ENCODE measurements around the gene MRTFA.

The MRTFA gene

DNA sequence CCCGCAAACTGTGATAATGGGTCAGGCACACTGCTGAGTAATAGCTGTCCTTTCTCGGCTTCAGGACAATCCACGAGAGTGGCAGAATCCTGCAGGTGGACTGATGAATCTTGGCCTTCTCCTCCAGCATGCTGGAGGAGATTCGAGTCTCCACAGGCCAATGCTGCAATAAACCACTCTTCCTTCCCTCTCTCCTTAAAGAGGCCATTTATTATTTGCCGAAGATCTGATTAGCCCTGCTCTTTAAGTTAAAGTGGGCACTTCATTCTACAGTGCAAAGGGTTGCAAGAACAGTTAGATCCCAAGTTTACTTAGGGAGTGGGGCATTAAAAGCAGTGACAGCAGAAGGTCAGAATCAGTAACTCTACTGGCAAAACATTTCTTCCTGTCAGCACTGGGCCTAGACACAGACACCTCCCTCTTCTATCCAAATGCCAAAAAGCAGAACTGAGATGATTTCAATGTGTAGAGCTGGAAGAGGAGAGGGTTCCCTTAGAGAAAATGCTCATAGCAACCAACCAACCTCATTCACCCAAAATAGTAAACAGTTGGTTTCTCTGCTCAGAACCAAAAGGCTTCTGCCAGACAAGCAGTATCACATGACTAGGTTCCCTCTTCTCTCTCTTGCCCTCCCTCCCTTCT, 144.4 kb downstream of the MRTFA start:
- DNase-seq (ENCODE audit: low spot score), result no peak

DNA sequence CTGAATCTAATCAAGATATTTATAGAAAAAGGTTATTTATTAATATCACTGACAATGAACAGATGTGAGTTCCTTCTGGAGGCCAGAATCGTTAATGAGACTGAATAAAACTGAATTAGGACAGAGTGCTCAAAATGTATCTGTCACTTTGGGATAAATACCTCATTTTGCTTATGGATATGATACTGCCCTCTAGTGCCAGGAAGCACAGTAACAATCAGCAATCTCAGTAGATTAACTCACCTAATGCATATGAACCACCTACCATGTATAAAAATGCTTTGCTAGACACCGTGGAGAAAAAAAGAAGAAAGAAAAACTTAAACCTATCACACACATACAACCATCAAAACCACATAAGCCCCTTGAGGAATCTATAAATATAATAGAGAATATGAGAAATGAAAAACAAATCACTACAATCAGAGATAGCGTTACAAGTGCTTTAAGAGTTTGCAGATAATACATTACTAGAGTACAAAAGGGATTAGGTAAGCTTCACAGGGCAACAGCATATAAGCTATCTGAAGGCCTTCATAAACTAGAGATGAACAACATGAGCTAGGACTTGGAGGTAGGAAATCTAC, 148.8 kb downstream of the MRTFA start:
- DNase-seq (ENCODE audit: low spot score), result peak; percentile 31

DNA sequence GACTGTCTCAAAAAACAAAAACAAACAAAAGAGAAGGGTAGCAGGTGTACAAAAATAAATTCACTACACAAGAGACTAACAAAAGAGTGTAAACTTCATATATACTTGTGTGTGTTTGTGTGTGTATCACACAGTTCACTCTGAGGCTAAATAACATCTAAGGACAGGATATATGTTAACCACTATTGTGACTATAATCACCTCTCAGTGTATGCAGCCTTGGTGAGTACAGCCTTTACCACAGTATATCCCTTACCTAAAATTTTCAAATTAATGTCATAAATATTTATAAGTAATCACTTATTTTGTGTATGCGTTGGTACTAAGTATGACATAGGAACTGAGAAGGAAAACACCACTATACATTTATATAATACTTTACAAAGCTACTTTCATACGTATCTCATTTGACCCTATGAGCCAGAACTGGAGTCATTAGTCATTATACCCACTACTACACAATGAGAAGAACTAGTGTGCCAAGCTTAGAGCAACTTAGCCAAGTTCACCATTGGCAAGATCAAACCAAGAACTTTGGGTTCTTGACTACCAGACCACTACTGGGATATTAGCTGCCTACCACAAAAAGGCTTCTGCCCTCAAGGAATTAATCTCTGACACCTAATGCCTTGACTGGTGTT, 149.4 kb downstream of the MRTFA start:
- DNase-seq (ENCODE audit: low spot score), result no peak

DNA sequence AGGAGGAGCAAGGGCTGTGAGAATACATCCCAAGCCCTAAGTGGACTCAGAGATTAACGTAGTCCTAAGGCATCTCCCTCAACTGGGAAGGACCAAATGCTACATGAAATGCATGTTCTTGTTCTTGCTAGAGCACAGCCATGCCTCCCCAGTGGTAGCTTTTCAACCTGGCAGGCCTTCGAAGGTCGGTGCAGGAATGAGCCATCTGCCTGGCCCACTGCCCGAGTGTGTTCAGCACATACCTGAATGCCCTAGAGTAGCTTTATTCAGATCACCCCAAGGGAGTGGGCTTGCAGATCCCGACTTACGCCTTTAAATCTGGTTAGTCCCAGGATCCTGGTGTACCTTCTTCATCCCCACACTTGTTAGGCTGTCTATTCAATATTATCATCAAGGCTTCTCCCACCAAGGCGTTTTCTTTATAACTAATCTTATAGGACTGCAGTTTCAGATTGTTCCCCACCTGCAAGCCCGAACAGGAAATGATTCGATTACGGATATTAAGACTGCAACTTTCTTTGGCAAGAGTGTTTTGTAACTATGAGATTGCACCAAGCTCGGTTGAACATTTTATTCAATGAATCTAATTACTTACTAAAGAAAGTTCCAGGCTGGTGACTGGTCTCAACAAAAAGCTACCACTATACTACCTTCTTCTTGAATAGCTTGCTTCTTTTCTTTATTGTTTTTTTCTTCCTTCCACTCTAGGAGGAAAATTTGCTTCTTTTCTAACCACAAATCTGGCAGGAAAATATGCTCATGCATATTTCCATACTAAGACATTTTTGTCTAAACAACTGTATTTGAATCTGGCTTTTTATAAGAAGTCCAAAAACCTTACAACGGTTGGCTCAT, 150.5 kb downstream of the MRTFA start:
- DNase-seq (ENCODE audit: low spot score), result no peak

DNA sequence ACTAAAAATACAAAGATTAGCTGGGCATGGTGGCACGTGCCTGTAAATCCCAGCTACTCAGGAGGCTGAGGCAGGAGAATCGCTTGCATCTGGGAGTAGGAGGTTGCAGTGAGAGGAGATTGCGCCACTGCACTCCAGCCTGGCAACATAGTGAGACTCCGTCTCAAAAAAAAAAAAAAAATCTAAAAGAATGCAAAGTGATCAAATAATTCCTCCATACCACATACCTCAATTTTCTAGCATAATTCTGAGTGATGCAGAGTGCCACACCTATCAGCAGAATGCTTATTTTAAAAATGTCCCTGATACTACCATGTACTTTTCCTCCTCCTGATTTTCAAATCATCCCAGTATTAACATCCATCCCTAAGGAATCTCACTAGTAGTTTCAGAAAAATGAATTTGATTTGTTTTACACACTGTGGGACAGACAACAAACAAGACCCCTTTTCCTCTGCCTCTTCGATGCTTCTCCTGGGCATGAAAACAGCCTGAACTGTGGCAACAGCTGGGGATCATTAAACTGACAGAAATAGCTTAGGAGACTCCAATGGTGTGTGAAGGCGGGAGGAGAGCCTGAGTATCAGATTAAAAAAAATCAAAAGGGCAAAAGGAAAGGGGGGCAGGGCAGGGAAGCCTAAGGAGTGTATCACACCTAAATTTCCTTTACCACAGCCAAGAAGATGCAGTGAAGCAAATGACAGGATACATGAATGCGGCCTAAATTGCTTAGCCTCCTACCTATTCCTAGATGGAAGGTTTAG, 151.4 kb downstream of the MRTFA start:
- peak; percentile 25 for DNase-seq (ENCODE audit: low spot score)

DNA sequence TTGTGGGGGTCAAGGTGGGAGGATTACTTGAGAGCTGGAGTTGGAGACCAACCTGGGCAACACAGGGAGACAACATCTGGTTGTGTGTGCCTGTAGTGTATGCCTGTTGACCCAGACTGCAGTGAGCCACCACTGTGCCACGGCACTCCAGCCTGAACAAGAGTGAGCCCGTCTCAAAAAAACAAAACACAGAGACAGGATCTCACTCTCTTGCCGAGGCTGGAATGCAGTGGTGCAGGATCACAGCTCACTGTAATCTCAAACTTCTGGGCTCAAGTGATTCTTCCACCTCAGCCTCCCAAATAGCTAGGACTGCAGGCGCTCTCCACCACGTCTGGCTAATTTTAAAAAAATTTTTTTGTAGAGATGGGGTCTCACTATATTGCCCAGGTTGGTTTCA, 153.6 kb downstream of the MRTFA start:
- no peak for DNase-seq (ENCODE audit: low spot score)

DNA sequence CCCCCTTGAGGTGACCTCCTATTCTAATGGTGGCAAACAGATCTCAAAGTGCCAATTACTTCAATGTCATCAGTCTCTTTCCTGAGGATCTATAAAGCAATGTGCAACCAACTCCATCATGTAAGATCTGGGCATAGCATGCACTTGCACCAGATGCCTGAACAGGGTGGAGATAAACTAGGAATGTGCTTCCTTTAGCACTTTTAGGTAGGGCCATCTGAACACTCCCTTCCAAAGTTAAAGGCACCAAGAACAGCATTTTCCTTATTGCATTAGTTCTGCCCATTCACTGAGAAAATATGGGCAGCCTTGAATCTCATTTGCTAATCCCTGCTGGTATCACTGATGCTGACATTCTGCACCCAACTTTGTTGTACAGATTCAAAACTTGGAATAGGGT, 154.1 kb downstream of the MRTFA start:
- no peak for DNase-seq (ENCODE audit: low spot score)

DNA sequence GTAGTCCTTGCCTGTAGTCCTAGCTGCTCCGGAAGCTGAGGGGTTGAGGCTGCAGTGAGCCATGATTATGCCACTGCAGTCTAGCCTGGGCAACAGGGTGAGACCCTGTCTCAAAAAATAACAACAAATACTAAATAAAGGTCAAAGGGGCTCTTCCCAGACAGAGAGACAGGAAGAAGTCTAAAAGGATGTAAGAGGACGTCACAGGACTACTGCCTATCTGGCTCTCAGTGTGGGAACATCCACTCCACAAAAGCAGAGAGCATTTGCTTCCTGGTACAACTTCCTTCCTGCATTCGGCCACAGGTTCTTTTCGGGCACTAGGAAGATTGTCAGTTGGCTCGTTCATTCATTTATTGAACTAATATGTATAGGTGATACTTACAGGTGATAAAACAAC, 155.5 kb downstream of the MRTFA start:
- no peak for DNase-seq (ENCODE audit: low spot score)

DNA sequence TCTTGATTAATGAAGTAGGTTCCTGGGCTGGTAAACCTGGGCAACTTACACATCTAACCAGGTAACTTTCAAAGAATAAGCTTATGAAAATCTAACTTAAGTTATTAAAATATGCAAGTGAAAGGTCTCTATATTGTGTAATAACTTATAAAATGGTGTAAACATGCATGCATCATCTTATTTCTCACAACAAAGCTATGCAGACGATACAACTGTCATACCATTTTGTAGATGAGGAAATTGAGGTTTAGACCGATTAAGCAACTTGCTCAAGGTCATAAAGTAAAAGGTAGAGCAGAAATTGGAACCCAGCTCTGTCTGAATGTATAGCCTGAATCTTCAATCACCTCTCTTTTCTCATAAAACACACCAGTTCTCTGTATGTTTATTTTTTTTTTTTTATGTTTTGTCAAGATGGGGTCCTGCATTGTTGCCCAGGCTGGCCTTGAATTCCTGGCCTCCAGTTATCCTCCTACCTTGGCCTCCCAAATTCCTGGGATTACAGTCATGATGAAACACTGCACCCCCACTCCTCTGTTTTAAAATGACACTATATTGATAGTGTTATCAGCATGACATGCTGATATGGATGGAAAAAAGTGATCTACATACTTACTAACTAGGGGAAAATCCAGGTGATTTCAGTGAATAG, 156.5 kb downstream of the MRTFA start:
- DNase-seq (ENCODE audit: low spot score), result no peak

DNA sequence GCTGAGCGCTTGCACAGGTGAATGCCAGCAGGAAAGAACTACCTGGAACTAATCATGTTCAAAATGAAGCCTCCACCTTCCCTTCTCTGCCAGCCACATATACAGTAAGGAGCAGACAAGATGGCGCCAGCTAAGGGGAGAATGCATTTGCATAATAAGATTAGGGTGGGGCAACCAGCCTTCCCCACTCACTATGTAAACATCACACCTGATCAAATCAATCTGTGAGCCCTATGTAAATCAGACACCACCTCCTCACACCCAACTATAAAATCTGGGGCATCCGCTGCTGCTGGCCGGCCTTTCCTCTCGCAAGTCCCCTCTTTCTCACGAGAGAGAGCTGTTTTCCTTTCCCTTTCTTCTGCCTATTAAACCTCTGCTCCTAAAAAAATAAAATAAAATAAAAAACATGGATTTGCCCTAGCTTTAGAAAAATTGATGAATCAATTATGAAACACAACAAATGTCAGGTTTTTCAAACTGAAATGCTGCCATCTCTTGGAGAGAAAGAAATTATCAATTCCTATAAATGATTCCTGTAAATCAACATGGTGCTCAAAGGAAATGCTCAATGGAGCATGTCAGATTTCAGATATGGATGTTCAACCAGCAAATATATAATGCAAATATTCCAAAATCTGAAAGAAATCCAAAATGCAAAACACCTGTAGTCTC, 157.3 kb downstream of the MRTFA start:
- DNase-seq (ENCODE audit: low spot score), result no peak

DNA sequence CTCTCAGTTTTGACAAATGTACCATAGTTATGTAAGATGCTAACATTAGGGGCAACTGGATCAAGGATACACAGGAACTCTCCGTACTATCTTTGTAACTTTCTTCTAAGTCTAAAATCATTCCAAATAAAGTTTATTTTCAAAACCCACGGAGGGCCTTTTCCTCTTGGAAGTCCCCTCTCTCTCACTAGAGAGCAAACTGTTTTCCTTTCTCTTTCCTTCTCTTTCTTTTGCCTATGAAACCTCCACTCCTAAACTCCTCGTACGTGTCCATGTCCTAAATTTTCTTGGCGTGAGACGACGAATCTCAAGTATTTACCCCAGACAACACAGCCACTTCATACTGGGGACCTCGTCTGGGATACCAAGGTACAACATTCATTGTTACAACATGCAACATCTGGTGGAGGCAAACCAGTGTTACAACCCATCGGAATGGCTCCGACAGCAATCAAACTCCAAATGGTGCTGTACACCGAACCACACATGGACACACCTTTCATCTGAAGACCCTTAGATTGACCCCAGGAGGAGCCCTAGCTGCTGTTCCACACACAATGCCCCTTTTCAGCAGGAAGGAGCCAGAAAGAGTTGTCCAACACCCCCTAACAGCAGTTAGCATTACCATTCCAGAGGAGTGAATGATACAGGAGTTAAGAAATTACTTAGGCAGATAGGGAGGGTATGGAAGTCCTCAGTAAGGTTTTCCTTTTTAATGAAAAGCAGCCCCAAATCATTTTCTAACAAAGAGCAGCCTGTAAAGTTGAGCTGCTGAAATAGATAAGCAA, 158.0 kb downstream of the MRTFA start:
- no peak for DNase-seq (ENCODE audit: low spot score)

DNA sequence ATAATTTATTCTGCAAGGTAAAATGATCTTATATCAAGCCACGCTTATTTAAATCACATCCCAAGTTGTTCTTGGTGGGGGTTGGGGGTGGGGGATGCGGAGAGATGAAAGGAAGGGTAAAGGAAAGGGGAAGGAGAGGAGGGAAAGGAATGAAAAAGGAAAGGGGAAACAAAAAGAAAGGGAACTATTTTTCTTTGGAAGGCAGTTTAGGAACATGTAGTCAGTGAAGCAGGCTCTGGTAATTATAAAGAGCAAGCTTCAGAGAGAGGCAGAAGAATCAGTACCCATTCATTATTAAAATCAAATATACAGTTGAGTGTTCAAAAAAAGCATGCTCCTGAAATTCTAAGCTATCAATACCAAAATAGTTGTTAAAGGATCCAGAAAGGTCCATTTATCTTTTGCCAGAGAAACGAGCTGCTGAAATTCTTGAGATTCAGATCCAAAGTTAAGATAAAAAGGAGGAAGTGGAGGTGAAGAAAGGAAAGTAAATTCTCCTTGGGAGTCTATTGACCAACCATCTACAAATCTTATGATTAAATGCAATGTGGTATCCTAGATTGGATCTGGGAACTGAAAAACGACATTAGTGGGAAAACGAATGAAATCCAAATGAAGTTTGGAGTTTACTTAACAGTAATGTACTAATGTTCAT, 158.7 kb downstream of the MRTFA start:
- DNase-seq (ENCODE audit: low spot score), result no peak

DNA sequence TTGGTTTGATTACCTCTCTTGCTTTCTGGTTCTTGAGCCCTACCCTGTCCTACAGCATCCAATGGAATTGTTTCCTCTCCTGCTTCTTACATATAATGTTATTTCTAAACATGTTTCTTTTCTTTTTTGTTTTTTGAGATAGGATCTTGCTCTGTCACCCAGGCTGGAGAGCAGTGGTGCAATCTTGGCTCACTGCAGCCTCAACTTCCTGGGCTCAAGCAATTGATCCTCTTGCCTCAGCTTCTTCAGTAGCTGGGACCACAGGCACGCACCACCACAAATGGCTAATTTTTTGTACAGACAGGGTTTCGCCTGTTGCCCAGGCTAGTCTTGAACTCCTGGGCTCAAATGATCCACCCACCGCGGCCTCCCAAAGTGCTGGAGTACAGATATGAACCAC, 160.2 kb downstream of the MRTFA start:
- no peak for DNase-seq (ENCODE audit: low spot score)

DNA sequence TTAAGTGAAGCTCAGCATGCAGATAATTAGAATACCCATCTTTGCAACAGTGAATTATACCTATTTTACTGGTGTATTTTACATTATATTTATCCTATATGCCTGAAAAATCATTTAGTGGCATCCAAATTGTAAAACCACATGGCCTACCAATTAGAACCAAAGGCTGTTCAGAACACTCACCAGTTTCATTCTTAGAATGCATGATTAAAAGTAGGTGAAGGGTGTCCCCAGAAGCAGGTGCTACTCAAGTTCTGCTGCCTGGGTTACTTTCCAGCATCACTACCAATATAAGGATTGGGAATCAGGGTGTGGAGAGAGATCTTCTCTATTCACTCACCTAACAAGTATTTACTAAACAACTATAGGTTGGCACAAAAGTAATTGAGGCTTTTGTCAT, 162.8 kb downstream of the MRTFA start:
- DNase-seq (ENCODE audit: low spot score), result no peak

DNA sequence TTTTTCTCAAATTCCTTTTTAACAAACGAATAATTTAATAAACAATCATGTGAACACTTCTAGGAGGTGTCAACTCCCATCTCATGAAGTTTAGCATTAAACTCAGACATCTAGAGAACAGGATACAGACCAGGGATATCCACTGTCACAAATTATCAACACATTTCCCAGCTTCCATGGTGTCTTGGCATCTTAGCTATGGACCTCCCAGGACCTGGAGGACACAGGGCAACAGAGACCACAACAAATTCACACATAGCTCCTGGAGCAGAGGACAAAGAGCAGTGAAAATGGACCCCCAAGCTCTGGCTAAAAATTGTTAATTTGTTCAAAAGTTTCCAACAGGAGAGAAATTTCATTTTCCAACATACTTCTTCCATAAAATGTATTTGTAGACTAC, 163.9 kb downstream of the MRTFA start:
- DNase-seq (ENCODE audit: low spot score), result no peak

DNA sequence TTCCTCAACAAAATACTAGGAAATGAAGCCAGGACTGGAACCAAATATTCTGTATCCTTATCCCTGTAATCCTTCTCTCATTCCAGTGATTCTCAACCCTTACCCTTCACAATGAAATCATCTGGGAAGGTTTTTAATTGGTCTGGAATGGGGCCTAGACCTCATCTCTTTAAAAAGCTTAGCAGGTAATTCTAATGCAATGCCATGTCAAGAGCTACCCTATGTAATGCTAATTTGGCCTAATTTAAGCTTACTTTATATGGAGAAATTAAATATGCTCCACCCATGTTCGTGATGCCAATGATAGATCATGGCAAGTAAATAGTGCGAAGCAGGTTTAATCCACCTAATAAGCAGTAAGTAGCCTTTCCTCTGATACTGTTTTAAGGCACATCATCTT, 164.5 kb downstream of the MRTFA start:
- DNase-seq (ENCODE audit: low spot score), result no peak

DNA sequence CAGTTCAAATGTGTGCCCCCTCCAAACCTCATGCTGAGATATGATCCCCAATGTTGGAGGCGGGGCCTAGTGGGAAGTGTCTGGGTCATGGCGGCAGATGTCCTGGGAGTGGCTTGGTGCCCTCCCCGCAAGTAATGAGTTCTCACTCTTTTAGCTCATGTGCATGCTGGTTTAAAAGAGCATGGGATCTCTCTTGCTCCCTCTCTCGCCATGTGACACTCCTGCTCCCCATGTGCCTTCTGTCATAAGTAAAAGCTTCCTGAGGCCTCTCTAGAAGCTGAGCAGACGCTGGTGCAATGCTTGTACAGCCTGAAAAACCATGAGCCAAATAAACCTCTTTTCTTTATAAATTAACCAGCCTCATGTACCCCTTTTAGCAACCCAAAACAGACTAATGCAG, 167.3 kb downstream of the MRTFA start:
- DNase-seq (ENCODE audit: low spot score), result no peak

DNA sequence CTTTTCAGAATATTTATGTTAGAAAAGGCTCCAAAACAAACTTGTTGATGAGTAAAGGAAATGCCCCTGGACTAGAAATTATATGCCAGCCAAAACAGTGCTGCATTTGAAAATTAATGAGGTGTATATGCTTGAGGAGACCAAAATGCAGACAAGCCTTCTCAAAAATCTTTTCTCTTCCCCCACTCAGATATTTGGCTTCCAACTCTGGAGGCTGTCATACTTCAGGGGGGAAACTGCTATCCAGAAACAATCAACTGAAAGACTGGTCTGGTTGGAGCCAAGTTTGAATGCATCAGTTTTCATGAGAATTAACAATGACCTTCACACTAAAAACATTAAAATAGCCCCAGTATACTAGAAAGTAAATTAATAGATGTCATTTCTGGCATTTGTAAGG, 167.9 kb downstream of the MRTFA start:
- DNase-seq (ENCODE audit: low spot score), result no peak

DNA sequence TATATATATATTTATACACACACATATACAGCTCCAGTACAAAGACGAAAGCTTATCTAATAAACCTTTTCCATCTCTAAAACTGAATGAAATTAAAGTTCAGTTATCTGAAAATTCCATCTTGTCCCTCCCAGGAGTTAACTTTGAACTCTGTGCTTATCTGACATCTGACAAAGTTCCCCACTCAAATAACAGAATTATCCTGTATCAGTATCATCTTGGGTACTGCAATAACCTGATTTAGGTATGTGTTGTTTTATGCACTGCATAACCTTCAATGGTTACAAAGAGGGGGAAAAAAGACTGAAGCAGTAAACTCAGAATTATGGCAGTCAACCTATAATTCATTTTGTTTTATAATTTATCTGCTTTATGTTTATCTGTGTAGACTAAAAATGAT, 169.5 kb downstream of the MRTFA start:
- no peak for DNase-seq (ENCODE audit: low spot score)

DNA sequence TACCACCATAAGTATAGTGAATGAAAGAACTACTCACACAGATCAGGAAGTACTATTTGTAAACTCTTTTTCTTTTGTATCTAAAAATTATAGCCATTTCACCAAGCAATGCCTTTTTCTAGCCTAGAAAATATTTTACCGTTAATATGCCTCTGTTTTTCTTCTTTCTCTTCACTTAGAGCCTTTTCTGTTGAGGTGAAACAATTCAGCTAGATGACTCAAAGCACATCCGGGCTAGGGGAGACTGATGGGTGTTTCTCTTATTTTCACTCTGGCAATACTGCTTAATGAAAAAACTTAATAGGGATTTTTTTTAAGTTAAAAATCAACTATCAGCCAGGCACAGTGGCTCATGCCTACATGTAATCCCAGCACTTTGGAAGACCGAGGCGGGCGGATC, 172.8 kb downstream of the MRTFA start:
- DNase-seq (ENCODE audit: low spot score), result no peak
